HG03378 (cell line): ENCODE measurements around the gene EVI5.
"Not testable (repeated sequence)": the region's sequence is repeated elsewhere in the genome, so short reads cannot be mapped to it uniquely, and the experiment has no call there.

Source experiments
- ATAC-seq: cut with Tn5 transposase; IDR thresholded peaks from one replicate; pipeline ENCODE4 v1.9.1; 2021; ENCODE audit warnings: mild to moderate bottlenecking, moderate library complexity; ENCODE audit not compliant: unreplicated experiment

Gene EVI5

GRCh38 chr1:92695104-92695503 lies 89.8 kb downstream of the EVI5 start:
- no peak for ATAC-seq

DNA sequence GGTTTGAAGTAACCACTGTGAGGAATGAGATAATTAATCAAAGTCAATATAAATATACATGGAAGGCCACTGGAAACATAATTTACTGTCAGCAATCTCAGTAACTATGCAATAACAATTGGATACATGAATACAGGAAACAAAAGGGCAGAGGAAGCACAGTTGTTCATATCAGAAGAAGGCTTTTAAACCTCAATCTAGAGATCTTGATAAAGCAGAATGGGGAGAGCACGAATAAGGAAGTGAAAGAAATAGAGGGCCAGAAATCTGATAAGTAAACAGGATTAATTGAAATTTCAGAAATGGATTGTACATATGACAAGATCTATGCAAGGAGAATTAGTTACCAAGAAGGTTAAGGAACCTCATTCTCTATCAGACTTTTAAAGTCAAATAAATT lies 93.0 kb downstream of the EVI5 start:
- ATAC-seq: no peak

DNA sequence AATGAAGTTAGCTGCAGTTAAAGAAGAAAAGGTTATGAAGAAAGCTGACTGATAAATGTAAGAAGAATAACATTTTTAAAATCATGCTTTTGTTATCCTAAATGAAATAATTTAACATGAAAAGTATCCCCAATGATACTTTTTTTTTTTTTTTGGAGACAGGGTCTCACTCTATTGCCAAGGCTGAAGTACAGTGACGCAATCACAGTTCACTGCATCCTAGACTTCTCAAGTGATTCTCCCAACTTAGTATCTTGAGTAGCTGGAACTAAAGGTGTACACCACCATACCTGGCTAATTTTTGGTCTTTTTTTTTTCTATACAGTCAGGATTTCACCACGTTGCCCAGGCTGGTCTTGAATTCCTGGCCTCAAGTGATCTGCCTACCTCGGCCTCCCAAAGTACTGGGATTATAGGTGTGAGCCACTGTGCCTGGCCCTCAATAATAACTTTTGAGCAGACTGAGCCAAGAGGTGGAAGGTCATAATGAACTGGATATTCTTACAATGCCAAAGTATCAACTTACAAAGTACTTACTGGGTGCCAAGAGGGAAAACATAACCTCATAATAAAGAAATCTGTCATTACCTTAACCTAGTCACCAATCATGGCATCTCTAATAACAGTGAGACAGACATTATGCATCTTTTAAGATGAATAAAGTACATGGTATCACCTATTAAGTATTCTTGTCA lies 94.5 kb downstream of the EVI5 start:
- ATAC-seq: no peak

DNA sequence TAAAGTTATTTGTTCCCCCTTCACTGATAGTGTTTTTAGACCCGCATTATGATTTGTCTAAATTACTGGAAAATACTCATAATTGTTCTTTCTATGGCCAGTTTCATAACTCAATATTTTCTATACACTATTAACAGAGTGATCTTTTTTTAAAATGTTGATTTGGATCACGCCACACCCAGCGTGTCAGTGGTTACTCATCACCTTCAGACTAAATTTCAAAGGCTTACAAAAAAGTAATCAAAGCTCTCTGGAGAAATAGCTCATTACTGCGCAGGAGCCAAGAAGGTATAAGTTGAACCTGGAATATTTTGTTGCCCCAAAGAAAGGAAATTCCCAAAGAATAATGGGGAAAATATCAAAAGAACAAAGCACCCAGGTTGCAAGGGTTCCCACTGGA lies 104.9 kb downstream of the EVI5 start:
- ATAC-seq: no peak

DNA sequence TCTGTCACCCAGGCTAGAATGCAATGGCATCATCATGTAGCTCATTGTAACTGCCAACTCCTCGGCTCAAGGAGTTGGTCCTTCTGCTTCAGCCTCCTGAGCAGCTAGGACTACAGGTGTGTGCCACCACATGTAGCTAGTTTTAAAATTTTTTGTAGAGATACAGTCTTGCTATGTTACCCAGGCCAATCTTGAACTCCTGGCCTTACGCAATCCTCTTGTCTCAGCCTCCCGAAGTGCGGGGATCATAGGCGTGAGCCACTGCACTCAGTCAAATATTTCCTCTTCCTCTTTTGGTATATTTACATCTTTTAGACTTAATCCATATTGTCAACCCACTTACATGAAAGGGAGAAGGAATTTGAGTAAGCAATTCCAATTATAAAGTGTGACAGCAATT lies 121.1 kb downstream of the EVI5 start:
- no peak for ATAC-seq

DNA sequence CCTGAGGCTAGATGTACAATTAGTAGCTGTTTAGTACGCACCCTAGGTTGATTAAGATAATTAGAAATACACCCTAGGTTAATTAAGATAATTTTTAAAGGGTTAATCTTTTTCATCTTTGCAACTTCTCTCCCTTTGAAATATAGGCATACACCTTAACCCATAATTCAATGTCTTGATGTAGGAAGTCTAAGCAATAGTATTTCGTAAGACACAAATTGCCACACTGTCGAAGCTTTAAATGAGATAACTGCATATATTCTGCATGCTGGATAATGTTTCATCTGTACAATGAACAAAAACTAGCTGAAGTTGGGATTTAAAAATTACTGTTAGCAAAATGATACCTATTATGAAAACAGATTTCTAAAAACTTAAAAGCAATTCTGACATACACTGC lies 122.9 kb downstream of the EVI5 start:
- no peak for ATAC-seq

GRCh38 chr1:92657701-92658100 lies 127.2 kb downstream of the EVI5 start:
- ATAC-seq: no peak

GRCh38 chr1:92655197-92655801 lies 129.6 kb downstream of the EVI5 start:
- no peak for ATAC-seq

DNA sequence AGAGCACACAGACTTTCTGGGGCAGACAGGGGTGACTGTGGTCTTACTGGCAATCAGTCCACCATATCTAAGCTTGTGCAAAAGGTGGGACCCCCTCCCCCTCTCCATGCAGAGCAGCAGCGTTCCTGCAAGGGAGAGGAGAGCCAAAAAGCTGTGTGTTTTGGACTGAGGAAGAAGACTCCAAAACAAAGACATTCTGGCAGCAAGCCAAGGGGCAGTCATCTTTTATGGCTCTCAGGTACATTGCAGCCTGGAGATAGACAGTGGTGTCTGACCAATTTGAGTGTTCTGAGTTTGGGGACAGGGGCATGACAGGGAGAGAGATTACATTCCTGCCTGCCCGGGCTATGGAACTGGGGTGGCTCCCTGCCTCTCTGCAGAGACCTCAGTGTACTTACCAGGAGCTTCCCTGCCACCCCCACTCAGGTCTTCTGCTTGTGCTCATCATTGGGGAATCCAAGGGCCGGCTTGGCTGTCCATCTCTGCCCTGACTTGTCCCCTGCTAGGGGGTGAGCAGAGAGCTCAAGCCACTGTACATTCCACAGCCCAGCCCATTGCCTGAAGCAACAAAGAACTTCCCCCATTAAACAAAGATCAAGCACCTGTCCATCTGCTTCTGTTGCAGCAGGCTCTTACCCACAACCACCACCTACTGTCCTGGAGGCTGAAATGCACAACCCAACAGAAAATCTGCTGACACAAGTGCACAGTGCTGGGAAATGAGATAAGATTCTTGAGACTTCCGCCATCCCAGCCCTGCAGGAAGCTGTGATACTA lies 131.1 kb downstream of the EVI5 start:
- no peak for ATAC-seq

DNA sequence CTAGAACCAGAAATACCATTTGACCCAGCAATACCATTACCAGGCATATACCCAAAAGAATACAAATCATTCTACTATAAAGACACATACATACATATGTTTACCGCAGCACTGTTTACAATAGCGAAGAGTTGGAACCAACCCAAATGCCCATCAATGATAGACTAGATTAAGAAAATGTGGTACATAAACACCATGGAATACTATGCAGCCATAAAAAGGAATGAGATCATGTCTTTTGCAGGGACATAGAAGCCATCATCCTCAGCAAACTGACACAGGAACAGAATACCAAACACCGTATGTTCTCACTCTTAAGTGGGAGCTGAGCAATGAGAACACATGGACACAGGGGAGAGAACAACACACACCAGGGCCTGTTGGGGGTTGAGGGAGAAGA lies 144.2 kb downstream of the EVI5 start:
- ATAC-seq: not testable (repeated sequence)

DNA sequence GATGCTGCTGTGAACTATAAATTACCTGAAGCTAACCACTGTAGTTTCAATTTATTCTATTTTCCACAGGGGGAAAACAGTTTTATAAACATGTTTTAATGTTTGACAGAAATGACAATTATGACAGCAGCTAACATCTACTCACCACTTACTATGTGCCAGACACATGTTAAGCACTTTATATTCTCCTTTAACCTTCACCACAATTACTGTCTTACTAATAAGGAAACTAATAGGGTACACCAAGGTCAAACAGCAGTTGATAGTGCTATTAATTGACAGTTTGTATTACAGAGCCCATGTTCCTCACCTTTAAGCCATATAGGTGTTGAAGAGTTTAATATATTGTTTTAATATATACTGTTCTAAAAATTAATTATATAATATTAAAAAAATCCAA lies 146.4 kb downstream of the EVI5 start:
- ATAC-seq: peak; percentile 59

GRCh38 chr1:92635203-92635602 lies 149.7 kb downstream of the EVI5 start:
- ATAC-seq: not testable (repeated sequence)

GRCh38 chr1:92623187-92623778 lies 161.6 kb downstream of the EVI5 start:
- peak; percentile 54 for ATAC-seq

DNA sequence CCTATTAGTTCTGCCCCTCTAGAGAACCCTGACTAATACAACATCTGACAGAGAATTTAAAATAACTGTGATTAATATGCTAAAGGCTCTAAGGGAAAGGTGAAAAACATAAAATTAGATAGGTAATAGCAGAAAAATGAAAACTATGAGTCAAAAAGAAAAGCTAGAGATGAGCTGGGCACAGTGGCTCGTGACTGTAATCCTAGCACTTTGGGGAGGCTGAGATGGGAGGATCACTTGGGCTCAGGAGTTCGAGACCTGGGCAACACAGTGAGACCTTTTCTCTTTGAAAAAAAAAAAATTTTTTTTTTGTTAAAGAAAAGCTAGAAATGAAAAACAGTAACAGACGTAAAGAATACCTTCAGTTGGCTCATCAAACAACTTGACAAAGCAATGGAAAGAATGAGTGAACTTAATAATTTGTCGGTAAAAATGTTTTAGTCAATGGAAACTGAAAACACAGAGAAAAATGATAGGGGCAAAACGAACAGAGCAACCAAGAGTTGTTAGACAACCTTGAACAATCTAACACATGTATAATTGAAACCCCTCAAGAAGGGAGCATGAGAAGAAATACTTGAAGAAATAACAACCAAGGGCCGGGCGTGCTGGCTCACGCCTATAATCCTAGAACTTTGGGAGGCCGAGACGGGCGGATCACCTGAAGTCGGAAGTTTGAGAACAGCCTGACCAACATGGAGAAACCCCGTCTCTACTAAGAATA lies 165.3 kb downstream of the EVI5 start:
- ATAC-seq: no peak

DNA sequence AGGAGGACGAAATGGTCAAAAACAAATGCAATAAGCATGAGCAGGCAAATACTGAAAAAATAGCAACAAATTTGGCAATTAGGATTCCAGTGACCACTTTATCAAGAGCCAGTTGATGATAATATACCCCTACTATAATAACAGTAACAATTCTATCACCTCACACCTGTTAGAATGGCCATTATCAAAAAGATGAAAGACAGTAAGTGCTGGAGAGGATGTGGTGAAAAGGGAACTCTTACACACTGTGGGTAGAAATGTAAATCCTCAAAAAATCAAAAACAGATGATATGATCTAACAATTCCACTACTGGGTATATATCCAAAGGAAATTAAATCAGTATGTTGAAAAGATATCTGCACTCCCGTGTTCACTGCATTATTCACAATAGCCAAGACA lies 183.9 kb downstream of the EVI5 start:
- no peak for ATAC-seq

- peak; percentile 47 for ATAC-seq
Observed at GRCh38 chr1:92599184-92599583, 185.7 kb downstream of the EVI5 start.

DNA sequence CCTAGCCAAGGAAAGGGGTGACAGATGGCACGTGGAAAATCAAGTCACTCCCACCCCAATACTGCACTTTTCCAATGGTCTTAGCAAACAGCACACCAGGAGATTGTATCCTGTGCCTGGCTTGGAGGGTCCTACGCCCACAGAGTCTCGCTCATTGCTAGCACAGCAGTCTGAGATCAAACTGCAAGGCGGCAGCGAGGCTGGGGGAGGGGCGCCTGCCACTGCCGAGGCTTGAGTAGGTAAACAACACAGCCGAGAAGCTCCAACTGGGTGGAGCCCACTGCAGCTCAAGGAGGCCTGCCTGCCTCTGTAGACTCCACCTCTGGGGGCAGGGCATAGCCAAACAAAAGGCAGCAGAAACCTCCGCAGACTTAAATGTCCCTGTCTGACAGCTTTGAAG lies 195.5 kb downstream of the EVI5 start:
- ATAC-seq: not testable (repeated sequence)

DNA sequence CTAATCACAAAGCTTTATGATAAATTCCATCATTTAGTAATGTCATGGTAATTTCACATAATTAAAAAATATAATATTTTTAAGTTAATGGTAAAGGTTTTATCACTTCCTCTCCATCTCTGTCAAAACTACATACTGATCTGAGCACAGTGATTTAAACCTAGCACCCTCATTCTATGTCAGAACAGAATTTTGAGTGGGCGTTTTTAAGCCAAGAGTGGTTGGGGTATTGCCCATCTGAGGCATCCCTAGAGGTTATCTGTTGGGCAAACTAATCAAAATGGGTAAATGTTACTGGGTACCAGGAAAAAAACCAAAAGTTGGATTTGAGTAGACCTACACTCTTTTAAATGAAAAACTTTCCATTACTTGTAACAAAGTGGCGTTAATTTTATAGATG lies 197.5 kb downstream of the EVI5 start:
- ATAC-seq: peak; percentile 45

GRCh38 chr1:92585831-92586230 lies 199.1 kb downstream of the EVI5 start:
- ATAC-seq: no peak

- ATAC-seq: not testable (repeated sequence)
Observed at GRCh38 chr1:92584810-92585209, 200.1 kb downstream of the EVI5 start.
